A549 treated with CORT108297 at 1 μM for 4 hours (cell line): ENCODE results near the gene CREG1. TPM values are rescaled to one million over a fixed set of nuclear protein-coding genes. Genes with fewer than 3 reads are reported as not detected.

Experiments
- total RNA-seq: library from RNA; stranded (reverse); fragments of 200-300 nt; extraction: Qiagen RNA extraction; gene quantifications from 5 replicates; pipeline ENCODE4 v1.2.3, GENCODE V29; 2022

CREG1 gene
- total RNA-seq = 75.8 to 101 TPM (median 87.9 TPM) in 5 replicates

GRCh38 chr1:167553136-167554027 lies at the start of gene CREG1:
Gene CREG1, minus strand, starts transcription at chr1:167553762.

GRCh38 chr1:167518331-167518700 lies 35.2 kb downstream of the CREG1 start, which contains the start of gene CD247:
Gene CD247, minus strand, starts transcription at chr1:167518529. Its CDS starts 64 bp downstream, at chr1:167518465.

Other genes starting within 250 kb of the CREG1 start
- gene CD247, start 35.2 kb downstream of the CREG1 start, total RNA-seq = 0.07 to 0.63 TPM (median 0.21 TPM) in 5 replicates
- gene RCSD1, start 76.5 kb upstream of the CREG1 start, total RNA-seq = 0.05 to 0.09 TPM (median 0.05 TPM) in 5 replicates
- gene MPZL1, start 168.2 kb upstream of the CREG1 start, total RNA-seq = 101 to 128 TPM (median 111 TPM) in 5 replicates